Upper lobe of left lung (tissue), 6 donors: ENCODE measurements around the gene OTULIN. TPM values are rescaled to one million over a fixed set of nuclear protein-coding genes. Genes with fewer than 3 reads are reported as not detected.

Experiments used
- ATAC-seq, 2 donors: fragments of 200-7000 bp; cut with Tn5 transposase; one replicate each; pipeline ENCODE4 v1.9.1; 2022; ENCODE audit warnings: mild to moderate bottlenecking in 2 of 2, moderate library complexity in 2 of 2; ENCODE audit not compliant: low FRiP score in 2 of 2
- DNase-seq, 2 donors: peaks; one replicate each; pipeline ENCODE4 v3.0.0-alpha.2; 2019 to 2020
- H3K27ac ChIP-seq, 4 donors: fragments of 200-600 bp; sonication (generic); one replicate each; pipeline ENCODE4 v1.5.1; 2016 to 2019
- H3K27me3 ChIP-seq, 4 donors: fragments of 200-600 bp; sonication (generic); one replicate each; pipeline ENCODE4 v1.5.1; 2017 to 2019
- H3K36me3 ChIP-seq, 4 donors: fragments of 200-600 bp; sonication (generic); one replicate each; pipeline ENCODE4 v1.5.1; 2016 to 2019
- H3K4me1 ChIP-seq, 4 donors: fragments of 200-600 bp; sonication (generic); one replicate each; pipeline ENCODE4 v1.5.1; 2018 to 2019
- H3K4me3 ChIP-seq, 4 donors: fragments of 200-600 bp; sonication (generic); one replicate each; pipeline ENCODE4 v1.5.1; 2017 to 2019; ENCODE audit warnings: mild to moderate bottlenecking in 2 of 4, moderate library complexity in 1 of 4
- H3K9me3 ChIP-seq, 4 donors: fragments of 200-600 bp; sonication (generic); one replicate each; pipeline ENCODE4 v1.5.1; 2018 to 2019
- CTCF ChIP-seq, 6 experiments: fragments of 450-650 bp in 4 of 6; fragments of 200-600 bp in 2 of 6; sonication (generic) in 2 of 6; IDR thresholded peaks; one replicate each; pipeline ENCODE4 v1.5.1; 2016 to 2019; ENCODE audit warnings: antibody characterized with exemption in 6 of 6
- EP300 ChIP-seq, 4 donors: sonication (generic); formaldehyde crosslinking; IDR thresholded peaks; one replicate each; pipeline ENCODE4 v1.5.1; 2017; ENCODE audit warnings: antibody characterized with exemption in 4 of 4, control low read depth in 2 of 4
- POLR2A ChIP-seq, 4 donors: fragments of 450-650 bp; IDR thresholded peaks; one replicate each; pipeline ENCODE4 v1.5.1; 2016 to 2017; ENCODE audit warnings: antibody characterized with exemption in 4 of 4, mild to moderate bottlenecking in 2 of 4
- POLR2AphosphoS5 ChIP-seq, 2 donors: sonication (generic); formaldehyde crosslinking; IDR thresholded peaks; one replicate each; pipeline ENCODE4 v1.5.1; 2017; ENCODE audit warnings: antibody characterized with exemption in 2 of 2
- WGBS, 2 donors: methylation state at CpG; one replicate each; pipeline ENCODE4 v1.1.5; 2017 to 2018; 5-methylcytosine and 5-hydroxymethylcytosine counted together
- total RNA-seq, 6 donors: library from RNA; depleted of rRNA in 4 of 6; stranded (reverse); fragments of >200 nt in 4 of 6; gene quantifications; one replicate each; pipeline versions ENCODE4 v1.1.0 to v1.2.1, GENCODE V29; 2016 to 2021
- donor health status: DM: no; HTN: no; CAD: no; lungs with moderate emphysema.
- donor health status: DM: no; HTN: yes; CAD: no; lungs with severe emphysema.

Gene OTULIN
- total RNA-seq, 6 donors from 2014 or later: 31.0 to 81.1 (median 38.3) TPM

GRCh38 chr5:14630671-14631070 lies 33.8 kb upstream of the OTULIN start:
- H3K9me3 ChIP-seq: no peaks in the 10 kb centered on the region
- no peaks in the 10 kb centered on the region for H3K36me3 ChIP-seq
- TF ChIP-seq EP300 (IDR thresholded peaks at IDR 0.05): no peak
- no peak for TF ChIP-seq CTCF (IDR thresholded peaks at IDR 0.05)
- TF ChIP-seq POLR2AphosphoS5 (IDR thresholded peaks at IDR 0.05): no peak
- no peak for TF ChIP-seq POLR2A (IDR thresholded peaks at IDR 0.05)
- WGBS, 2 donors: 80 to 84% methylated on average over 2 of the region's 2 CpGs
- no peak overlapping the region for H3K27ac ChIP-seq
- no peaks in the 10 kb centered on the region for H3K27me3 ChIP-seq
- H3K4me1 ChIP-seq: no peaks in the 10 kb centered on the region
- no peak for DNase-seq
- ATAC-seq: no peak
- H3K4me3 ChIP-seq: no peak overlapping the region

GRCh38 chr5:14635656-14636055 lies 28.9 kb upstream of the OTULIN start:
- Histone ChIP-seq H3K4me3 (no peak overlapping the region), H3K9me3 (no peaks in the 10 kb centered on the region), H3K4me1 (no peaks in the 10 kb centered on the region), H3K27me3 (no peaks in the 10 kb centered on the region), H3K27ac (no peak overlapping the region), H3K36me3 (no peaks in the 10 kb centered on the region)
- WGBS, 2 donors: 75 to 85% methylated on average over 2 of the region's 2 CpGs
- ATAC-seq (no peak), DNase-seq (no peak)
- TF ChIP-seq POLR2AphosphoS5 (IDR thresholded peaks at IDR 0.05) (no peak), EP300 (IDR thresholded peaks at IDR 0.05) (no peak), POLR2A (IDR thresholded peaks at IDR 0.05) (no peak), CTCF (IDR thresholded peaks at IDR 0.05) (no peak)

- 70 to 73% methylated on average over 10 of the region's 10 CpGs for WGBS, 2 donors
- peak in 1 of 2 donors; percentile 25 for DNase-seq
- Histone ChIP-seq H3K27me3 (no peaks in the 10 kb centered on the region), H3K4me3 (no peak overlapping the region), H3K27ac (no peak overlapping the region), H3K4me1 (no peaks in the 10 kb centered on the region), H3K36me3 (no peaks in the 10 kb centered on the region), H3K9me3 (no peaks in the 10 kb centered on the region)
- TF ChIP-seq EP300 (IDR thresholded peaks at IDR 0.05): no peak
- no peak for TF ChIP-seq POLR2A (IDR thresholded peaks at IDR 0.05)
- no peak for TF ChIP-seq POLR2AphosphoS5 (IDR thresholded peaks at IDR 0.05)
- no peak for TF ChIP-seq CTCF (IDR thresholded peaks at IDR 0.05)
- ATAC-seq: no peak
Measured at GRCh38 chr5:14640765-14641164, 23.8 kb upstream of the OTULIN start.

GRCh38 chr5:14644623-14645237 lies 19.8 kb upstream of the OTULIN start:
- DNase-seq (no peak), ATAC-seq (no peak)
- H3K27me3 ChIP-seq: no peaks in the 10 kb centered on the region
- H3K9me3 ChIP-seq: no peaks in the 10 kb centered on the region
- H3K4me1 ChIP-seq: peaks cover 0 to 2% (median 0%) of the 10 kb centered on the region in 4 donors
- no peak overlapping the region for H3K4me3 ChIP-seq
- H3K27ac ChIP-seq: no peak overlapping the region
- H3K36me3 ChIP-seq: no peaks in the 10 kb centered on the region
- TF ChIP-seq POLR2AphosphoS5 (IDR thresholded peaks at IDR 0.05): no peak
- WGBS, 2 donors: 82 to 93% methylated on average over 1 of the region's 1 CpG

- Histone ChIP-seq H3K27me3 (no peaks in the 10 kb centered on the region), H3K9me3 (no peaks in the 10 kb centered on the region), H3K4me1 (peaks cover 0 to 2% (median 0%) of the 10 kb centered on the region in 4 donors), H3K36me3 (no peaks in the 10 kb centered on the region), H3K27ac (no peak overlapping the region), H3K4me3 (no peak overlapping the region)
- TF ChIP-seq CTCF (IDR thresholded peaks at IDR 0.05) (no peak), POLR2A (IDR thresholded peaks at IDR 0.05) (no peak), POLR2AphosphoS5 (IDR thresholded peaks at IDR 0.05) (no peak), EP300 (IDR thresholded peaks at IDR 0.05) (no peak)
- 75 to 84% methylated on average over 3 of the region's 3 CpGs for WGBS, 2 donors
- DNase-seq (no peak), ATAC-seq (no peak)
Measured at GRCh38 chr5:14650052-14650451, 14.5 kb upstream of the OTULIN start.
